ENCODE results near the gene SIN3A. TPM values are rescaled to one million over a fixed set of nuclear protein-coding genes. Genes with fewer than 3 reads are reported as not detected.

Gene SIN3A
- total RNA-seq, 1 experiment from 2014 or later, result 29.4 TPM

DNA sequence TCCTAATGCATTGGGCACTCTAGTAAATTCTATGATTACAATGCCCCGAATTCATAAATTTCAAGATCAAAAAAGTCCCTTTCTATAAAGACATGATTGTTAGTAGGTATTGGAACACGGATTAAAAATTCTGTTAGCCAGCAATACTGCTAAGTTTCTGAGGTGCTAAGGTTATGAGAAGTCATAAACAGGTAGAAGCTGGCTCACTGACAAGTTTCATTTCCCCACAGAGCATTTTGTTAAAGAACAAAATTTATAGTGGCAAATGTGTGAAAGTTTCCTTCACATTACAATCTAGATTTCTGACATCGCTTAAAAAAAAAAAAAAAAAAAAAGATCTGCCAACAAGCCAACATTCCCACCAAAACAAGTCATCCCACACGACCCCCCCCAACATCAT, 70.7 kb downstream of the SIN3A start:
- no peak overlapping the region for H3K27ac ChIP-seq
- H3K4me3 ChIP-seq, result no peak overlapping the region
- H3K4me1 ChIP-seq (replicated peaks), result no peaks in the 10 kb centered on the region
- H3K27me3 ChIP-seq (replicated peaks), result no peaks in the 10 kb centered on the region
- no peak for DNase-seq (ENCODE audit: low read depth in 1 of 2, low spot score in 2 of 2)
- no peaks in the 10 kb centered on the region for H3K9me3 ChIP-seq (replicated peaks)
- peaks cover 73% of the 10 kb centered on the region for H3K36me3 ChIP-seq

DNA sequence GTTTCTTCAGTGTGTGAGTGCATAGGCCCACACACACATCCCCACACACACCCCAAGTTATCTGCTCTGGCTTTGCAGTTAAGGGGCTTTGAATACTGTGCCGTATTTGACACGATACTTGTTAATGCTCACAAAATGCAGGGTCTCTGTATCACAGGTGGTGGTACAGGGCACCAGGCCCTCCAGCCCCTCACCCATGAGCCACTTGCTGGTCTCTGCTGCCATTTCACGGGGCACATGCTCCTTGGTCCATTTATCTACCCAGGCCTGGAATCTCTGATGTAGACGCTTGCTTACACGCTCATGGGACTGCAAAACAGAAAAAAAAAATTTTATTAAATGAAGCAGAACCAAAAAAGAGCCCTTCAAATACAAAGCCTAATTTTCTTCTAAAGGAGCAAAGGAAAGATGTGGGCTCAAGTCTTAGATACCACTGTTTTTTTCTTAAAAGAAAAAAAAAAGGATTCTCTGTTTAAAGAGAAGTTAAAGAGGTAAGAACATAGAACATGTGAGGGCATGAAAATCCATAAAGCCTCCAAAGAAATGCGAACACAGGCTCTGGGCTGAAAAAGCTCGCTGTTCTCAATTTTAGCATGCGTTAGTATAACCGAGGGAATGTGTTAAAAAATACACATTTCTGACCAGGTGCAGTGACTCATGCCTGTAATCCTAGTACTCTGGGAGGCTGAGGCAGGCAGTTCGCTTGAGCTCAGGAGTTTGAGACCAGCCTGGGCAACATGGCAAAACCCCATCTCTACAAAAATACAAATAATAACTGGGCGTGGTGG, 79.4 kb downstream of the SIN3A start:
- H3K27ac ChIP-seq, result no peak overlapping the region
- peaks cover 17% of the 10 kb centered on the region for H3K4me1 ChIP-seq (replicated peaks)
- DNase-seq (ENCODE audit: low read depth in 1 of 2, low spot score in 2 of 2), result no peak
- H3K27me3 ChIP-seq (replicated peaks), result no peaks in the 10 kb centered on the region
- H3K36me3 ChIP-seq, result peaks cover 71% of the 10 kb centered on the region
- no peaks in the 10 kb centered on the region for H3K9me3 ChIP-seq (replicated peaks)
- no peak overlapping the region for H3K4me3 ChIP-seq

DNA sequence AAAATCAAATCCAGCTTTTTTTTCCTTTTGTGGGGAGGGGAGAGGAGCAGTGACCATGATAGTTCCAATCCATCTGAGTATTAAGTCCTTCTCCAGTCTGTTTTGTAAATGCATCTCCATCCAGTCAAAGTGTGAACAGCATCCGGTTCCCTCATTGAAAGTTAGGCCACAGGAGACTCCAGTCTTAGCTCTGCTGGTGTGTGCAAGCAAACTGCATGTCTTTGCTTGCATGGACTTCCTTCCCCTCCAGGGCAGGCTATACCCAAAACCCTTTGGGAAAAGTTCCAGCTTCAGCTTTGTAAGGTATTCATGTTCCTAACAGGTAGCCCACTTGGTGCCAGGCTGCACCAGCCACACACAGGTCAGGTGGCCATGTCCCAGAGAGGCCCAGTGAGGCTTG, 80.0 kb downstream of the SIN3A start:
- Histone ChIP-seq H3K27me3 (replicated peaks) (no peaks in the 10 kb centered on the region), H3K9me3 (replicated peaks) (no peaks in the 10 kb centered on the region), H3K4me1 (replicated peaks) (peaks cover 18% of the 10 kb centered on the region), H3K36me3 (peaks cover 74% of the 10 kb centered on the region), H3K4me3 (no peak overlapping the region), H3K27ac (no peak overlapping the region)
- no peak for DNase-seq (ENCODE audit: low read depth in 1 of 2, low spot score in 2 of 2)

DNA sequence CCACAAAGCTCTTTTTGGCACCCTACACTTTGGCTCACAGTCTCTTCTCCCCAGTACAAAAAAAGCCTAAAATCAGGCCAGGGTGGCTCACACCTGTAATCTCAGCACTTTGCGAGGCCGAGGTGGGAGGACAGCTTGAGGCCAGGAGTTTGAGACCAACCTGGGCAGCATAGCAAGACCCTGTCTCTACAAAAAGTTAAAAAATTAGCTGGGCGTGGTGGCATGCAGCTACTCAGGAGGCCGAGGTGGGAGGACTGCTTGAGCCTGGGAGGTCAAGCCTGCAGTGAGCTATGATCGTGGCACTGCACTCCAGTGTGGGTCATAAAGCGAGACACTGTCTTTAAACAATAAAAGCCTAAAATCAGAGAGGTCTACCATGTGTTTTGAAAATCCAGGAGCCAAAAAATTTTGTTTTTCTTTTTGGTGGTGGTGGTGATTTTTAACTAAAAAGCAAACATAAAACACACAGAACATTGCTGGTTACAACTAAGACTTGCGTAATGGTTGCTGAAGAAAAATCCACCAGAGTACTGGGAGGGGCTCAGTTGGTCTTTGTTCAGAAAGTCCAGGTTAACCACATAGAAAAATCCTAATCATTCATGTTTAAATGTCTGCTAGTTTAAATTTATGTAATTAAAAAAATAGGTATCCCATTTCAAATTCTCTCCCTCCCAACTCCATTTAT, 81.5 kb downstream of the SIN3A start:
- Histone ChIP-seq H3K27ac (no peak overlapping the region), H3K4me3 (no peak overlapping the region), H3K9me3 (replicated peaks) (no peaks in the 10 kb centered on the region), H3K36me3 (peaks cover 78% of the 10 kb centered on the region), H3K27me3 (replicated peaks) (no peaks in the 10 kb centered on the region), H3K4me1 (replicated peaks) (peaks cover 18% of the 10 kb centered on the region)
- no peak for DNase-seq (ENCODE audit: low read depth in 1 of 2, low spot score in 2 of 2)

DNA sequence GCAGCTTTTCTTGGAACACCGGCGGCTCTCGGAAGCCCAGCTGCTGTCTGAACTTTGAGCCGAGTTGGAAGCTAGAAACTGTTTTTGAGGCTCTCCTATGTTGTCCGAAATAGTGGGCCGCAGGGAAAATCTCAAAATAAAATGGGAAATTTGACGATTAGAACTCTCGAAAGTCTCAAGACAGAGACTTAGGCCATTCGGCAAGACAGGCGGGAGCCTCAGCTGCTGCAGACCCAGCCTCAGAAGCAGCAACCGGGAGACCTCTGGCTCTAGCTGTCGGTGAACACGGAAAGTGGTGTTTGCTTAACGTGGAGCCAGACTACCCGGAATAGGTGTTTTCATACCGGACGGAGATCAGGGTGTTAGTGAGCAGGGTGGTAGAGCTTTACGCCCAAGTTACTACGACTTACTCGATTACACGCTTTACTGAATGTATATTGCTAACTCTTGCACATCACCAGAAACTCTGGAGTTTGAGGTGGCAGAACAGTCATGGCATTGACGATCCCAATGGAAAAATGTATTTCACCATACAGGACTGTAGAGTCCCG, 82.7 kb downstream of the SIN3A start:
- H3K4me1 ChIP-seq (replicated peaks), result peaks cover 18% of the 10 kb centered on the region
- H3K27me3 ChIP-seq (replicated peaks), result no peaks in the 10 kb centered on the region
- H3K27ac ChIP-seq, result peak overlapping the region; percentile 80; the same call in 1 of the 2 replicates
- H3K4me3 ChIP-seq, result peak overlapping the region; percentile 78
- H3K36me3 ChIP-seq, result peaks cover 78% of the 10 kb centered on the region
- H3K9me3 ChIP-seq (replicated peaks), result no peaks in the 10 kb centered on the region
- no peak for DNase-seq (ENCODE audit: low read depth in 1 of 2, low spot score in 2 of 2)

DNA sequence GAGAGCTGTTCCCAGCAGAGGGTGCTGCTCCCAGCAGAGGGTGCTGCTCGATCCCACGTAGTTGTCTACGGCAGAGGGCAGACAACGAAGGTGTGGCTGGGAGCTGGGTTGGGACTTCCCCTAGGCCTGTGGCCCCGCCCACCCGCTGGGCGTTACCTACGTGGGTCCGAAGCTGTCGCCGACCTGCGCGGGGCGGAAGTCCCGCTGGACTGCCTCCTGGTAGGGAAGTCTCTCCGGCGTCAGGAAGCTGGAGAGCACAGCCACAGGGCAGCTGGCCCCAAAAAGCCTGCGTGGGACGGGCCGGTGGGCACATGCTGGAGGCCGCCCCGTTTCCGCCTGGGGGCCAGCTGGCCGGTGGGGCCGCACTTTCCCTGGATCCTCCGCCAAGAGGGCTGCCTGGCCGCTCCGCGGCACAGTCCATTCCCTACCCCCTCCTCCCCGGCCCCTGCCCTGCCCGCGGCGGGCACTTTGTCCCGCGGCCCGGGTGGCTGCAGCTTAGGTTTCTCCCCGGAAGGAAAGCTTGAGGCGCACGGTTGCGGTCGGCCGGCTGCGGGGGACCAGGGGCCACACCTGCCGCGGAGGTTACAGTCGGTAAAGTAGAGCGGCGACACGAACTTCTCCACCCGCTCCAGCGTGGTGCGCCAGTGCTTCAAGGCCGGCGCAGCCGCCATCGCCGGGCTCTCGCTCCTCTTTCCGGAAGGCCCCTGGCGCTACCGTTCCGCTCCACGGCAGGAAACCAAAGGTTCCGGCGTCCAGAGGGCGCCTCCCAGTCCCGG, 83.4 kb downstream of the SIN3A start, which contains the start of gene MAN2C1:
TSS of gene MAN2C1 (minus strand) at position 695 of the 776 bp plus-strand sequence. CDS start at position 671, 24 bp downstream.
- Histone ChIP-seq H3K36me3 (peaks cover 76% of the 10 kb centered on the region), H3K9me3 (replicated peaks) (no peaks in the 10 kb centered on the region), H3K4me1 (replicated peaks) (peaks cover 18% of the 10 kb centered on the region), H3K27ac (peak within 1 kb of the TSS; percentile 80), H3K4me3 (peak within 1 kb of the TSS; percentile 78), H3K27me3 (replicated peaks) (no peaks in the 10 kb centered on the region)
- peak; percentile 96 to 99 for DNase-seq (ENCODE audit: low read depth in 1 of 2, low spot score in 2 of 2)

DNA sequence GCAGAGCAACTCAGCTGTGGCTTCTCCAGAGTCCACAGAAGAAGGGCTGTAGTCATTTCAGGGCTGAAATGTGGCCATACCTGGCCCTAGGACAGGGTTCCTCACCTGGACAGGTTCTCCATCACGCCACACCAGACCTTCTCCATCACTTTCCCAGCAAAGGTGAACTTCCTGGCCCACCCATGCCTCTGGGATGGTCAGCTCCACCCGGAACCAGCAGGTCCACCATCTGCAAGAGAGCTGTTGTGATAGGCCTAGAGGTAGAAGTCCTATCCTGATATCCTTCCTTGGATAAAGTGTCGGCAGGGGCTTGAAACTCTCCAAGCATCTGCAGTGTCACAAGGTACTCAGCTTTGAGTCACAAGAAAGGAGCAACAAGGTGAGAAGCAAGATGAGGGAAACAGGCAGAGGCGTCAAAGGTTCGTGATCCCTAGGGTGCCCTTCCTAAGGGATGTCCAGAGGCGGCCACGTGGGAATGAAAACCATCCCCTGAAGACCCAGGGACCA, 84.0 kb downstream of the SIN3A start:
- H3K27ac ChIP-seq, result no peak overlapping the region
- peaks cover 81% of the 10 kb centered on the region for H3K36me3 ChIP-seq

DNA sequence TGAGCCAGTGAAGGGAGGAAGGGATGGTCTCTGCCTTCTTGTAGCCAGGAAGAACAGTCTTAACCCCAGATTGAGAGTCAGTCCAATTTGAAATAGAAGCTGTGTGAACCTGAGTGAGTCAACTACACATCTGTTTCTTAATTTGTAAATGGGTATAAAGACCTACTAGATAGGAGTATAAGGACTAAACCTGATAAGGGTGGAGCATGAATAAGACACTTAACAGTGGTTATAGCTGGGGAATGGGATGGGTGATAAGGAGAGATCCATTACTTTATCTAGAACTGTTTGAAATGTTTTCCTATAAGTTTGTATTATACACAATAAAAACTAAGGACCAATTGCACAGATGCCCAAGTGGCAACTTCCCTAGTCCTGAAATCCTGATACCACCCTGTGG, 84.5 kb downstream of the SIN3A start:
- Histone ChIP-seq H3K27me3 (replicated peaks) (no peaks in the 10 kb centered on the region), H3K9me3 (replicated peaks) (no peaks in the 10 kb centered on the region), H3K4me3 (no peak overlapping the region), H3K4me1 (replicated peaks) (peaks cover 18% of the 10 kb centered on the region), H3K27ac (no peak overlapping the region), H3K36me3 (peaks cover 83% of the 10 kb centered on the region)
- DNase-seq (ENCODE audit: low read depth in 1 of 2, low spot score in 2 of 2), result no peak

More for the DNA sequence above, 84.0 kb downstream of the SIN3A start:
- DNase-seq (ENCODE audit: low read depth in 1 of 2, low spot score in 2 of 2), result no peak
- no peaks in the 10 kb centered on the region for H3K9me3 ChIP-seq (replicated peaks)
- no peaks in the 10 kb centered on the region for H3K27me3 ChIP-seq (replicated peaks)
- peak overlapping the region; percentile 78 for H3K4me3 ChIP-seq
- H3K4me1 ChIP-seq (replicated peaks), result peaks cover 18% of the 10 kb centered on the region

DNA sequence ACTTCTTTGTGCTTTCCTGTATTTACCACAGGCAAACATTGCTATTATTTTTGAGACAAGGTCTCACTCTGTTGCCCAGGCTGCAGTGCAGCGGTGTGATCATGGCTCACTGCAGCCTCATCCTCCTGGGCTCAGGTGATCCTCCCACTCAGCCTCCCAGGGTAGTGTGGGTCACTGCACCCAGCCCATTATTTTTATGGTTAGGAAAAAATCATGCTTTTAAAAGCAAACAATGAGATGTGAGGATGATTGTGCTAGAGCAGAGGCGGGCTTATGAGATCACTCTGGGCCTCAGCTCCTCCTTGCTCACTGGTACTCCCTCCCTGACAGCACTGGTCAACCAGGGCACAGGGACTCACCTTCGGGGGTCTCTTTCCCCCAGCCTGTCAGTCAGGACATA, 85.3 kb downstream of the SIN3A start:
- Histone ChIP-seq H3K4me1 (replicated peaks) (peaks cover 18% of the 10 kb centered on the region), H3K9me3 (replicated peaks) (no peaks in the 10 kb centered on the region), H3K4me3 (no peak overlapping the region), H3K27me3 (replicated peaks) (no peaks in the 10 kb centered on the region), H3K36me3 (peaks cover 84% of the 10 kb centered on the region), H3K27ac (no peak overlapping the region)
- no peak for DNase-seq (ENCODE audit: low read depth in 1 of 2, low spot score in 2 of 2)

DNA sequence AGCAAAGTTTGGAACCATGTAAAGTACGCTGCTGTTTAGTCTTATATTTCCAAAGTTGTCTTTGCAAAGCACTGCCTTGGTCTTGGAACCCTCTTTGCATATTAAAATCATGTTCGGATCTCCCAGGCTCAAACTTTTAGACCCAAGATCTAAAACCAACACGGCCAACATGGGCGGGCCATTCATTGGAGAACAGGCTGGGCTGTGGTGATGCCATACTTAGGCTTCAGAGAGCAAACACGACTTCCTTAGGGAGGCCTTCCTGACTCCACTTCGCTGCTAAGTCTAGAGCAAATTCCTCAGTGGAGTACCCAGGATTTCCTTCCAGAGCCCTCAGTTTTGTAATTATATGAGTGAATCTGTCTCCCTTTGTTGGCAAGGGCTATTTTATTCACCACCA, 86.6 kb downstream of the SIN3A start:
- no peaks in the 10 kb centered on the region for H3K9me3 ChIP-seq (replicated peaks)
- H3K36me3 ChIP-seq, result peaks cover 85% of the 10 kb centered on the region
- H3K4me1 ChIP-seq (replicated peaks), result peaks cover 18% of the 10 kb centered on the region
- H3K4me3 ChIP-seq, result no peak overlapping the region
- no peak overlapping the region for H3K27ac ChIP-seq
- H3K27me3 ChIP-seq (replicated peaks), result no peaks in the 10 kb centered on the region
- no peak for DNase-seq (ENCODE audit: low read depth in 1 of 2, low spot score in 2 of 2)

DNA sequence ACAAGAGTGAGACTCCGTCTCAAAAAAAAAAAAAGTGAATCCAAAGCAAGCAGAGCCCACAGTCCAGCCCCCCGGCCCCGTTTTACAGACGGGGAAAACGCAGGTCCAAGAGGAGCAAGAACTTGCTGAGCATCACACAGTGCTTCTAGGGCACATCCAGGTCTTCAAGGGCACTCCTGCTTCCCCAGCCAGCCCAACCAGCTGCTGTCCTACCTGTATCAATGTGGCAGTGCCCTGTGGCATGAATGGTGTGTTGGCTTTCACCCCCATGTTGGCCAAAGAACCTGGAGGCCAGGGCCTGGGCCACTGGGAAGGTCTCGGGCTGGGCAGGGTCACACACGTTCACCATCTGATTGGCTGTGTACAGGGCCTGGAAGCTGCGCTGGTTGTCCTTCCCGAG, 87.7 kb downstream of the SIN3A start:
- DNase-seq (ENCODE audit: low read depth in 1 of 2, low spot score in 2 of 2), result no peak
- peaks cover 86% of the 10 kb centered on the region for H3K36me3 ChIP-seq
- no peaks in the 10 kb centered on the region for H3K27me3 ChIP-seq (replicated peaks)
- H3K27ac ChIP-seq, result no peak overlapping the region
- no peaks in the 10 kb centered on the region for H3K9me3 ChIP-seq (replicated peaks)
- peaks cover 8% of the 10 kb centered on the region for H3K4me1 ChIP-seq (replicated peaks)
- no peak overlapping the region for H3K4me3 ChIP-seq

DNA sequence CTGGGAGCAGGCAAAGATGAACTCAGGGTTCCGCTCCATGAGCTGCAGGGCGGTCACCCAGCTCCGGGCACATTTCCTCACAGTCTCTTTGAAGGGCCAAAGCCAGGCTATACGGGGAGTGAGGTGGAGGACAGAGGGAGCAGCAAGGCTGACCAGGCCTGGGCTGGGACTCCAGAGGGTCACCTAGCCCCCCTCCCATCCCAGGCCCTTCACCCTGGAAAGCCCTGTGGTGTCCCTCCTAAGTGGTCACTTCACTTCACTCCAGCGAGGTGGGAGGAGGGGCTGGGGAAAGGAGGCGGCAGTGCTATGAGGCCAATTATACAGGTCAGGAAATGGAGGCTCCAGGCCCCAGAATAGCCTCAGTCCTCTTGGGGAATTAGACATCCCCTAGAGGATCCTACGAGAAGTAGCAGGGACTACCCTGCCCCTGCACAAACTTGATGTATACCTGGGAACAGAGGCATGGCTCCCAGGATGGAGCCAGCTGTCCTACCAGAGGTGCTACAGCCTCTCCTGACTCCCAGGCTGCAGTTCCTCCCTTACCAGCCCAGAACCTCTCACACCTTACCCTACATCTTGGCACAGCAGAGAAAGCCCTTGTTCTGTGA, 88.7 kb downstream of the SIN3A start:
- peaks cover 7% of the 10 kb centered on the region for H3K4me1 ChIP-seq (replicated peaks)
- H3K27me3 ChIP-seq (replicated peaks), result no peaks in the 10 kb centered on the region
- no peak for DNase-seq (ENCODE audit: low read depth in 1 of 2, low spot score in 2 of 2)
- H3K4me3 ChIP-seq, result no peak overlapping the region
- no peaks in the 10 kb centered on the region for H3K9me3 ChIP-seq (replicated peaks)
- no peak overlapping the region for H3K27ac ChIP-seq
- H3K36me3 ChIP-seq, result peaks cover 90% of the 10 kb centered on the region

DNA sequence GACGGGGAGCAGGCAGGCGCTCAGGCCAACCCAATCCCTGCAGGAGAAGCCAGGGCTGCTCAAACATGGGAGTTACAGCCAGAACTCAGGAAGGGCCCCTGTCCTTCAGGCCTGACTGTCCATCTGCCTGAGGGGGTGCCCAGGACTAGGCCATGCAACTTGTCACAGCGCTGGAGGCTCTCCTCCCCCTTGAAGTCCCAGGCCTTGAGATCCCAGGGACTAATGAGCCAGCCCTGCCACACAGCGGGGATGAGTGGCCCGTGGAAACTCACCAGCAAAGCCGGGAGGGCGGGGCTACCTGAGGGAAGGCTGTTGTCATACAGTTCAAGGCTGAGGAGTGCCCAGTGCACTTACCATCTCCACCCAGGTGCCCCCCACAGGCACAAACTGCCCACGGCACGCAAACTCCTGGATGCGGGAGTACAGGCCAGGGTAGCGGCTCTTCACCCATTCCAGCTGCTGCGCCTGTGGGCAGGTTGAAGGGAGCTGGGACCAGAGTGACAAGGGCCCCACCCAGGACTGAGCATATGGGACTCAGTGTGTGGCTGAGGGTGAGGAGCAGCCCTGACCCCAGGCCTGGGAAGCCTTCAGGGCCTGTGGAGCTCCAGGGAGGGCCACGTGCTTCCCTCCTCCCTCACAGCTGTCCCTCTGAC, 89.4 kb downstream of the SIN3A start:
- no peaks in the 10 kb centered on the region for H3K27me3 ChIP-seq (replicated peaks)
- no peak for DNase-seq (ENCODE audit: low read depth in 1 of 2, low spot score in 2 of 2)
- H3K9me3 ChIP-seq (replicated peaks), result no peaks in the 10 kb centered on the region
- peaks cover 85% of the 10 kb centered on the region for H3K36me3 ChIP-seq
- H3K27ac ChIP-seq, result no peak overlapping the region
- H3K4me1 ChIP-seq (replicated peaks), result peaks cover 2% of the 10 kb centered on the region; the same call in 1 of the 2 replicates
- no peak overlapping the region for H3K4me3 ChIP-seq

Data from SJSA1 (cell line).